ENCODE measurements around the gene AKR1E2. TPM values are rescaled to one million over a fixed set of nuclear protein-coding genes. Genes with fewer than 3 reads are reported as not detected.
A peak's percentile ranks its signal among the peaks of the same experiment; 100 is the strongest.

Gene AKR1E2
- total RNA-seq, 1 donor from 2014 or later = 5.9 TPM

GRCh38 chr10:4834898-4835405, 8.9 kb downstream of the AKR1E2 start:
- H3K27ac ChIP-seq (replicated peaks) = no peak overlapping the region
- intact Hi-C loops (cut with micrococcal nuclease) = no loop called here
- no peak overlapping the region for H3K4me3 ChIP-seq
- H3K4me1 ChIP-seq = peaks cover 13% of the 10 kb centered on the region
- H3K9me3 ChIP-seq (replicated peaks) = no peaks in the 10 kb centered on the region
- peaks cover 63% of the 10 kb centered on the region for H3K36me3 ChIP-seq
- TF ChIP-seq CTCF (IDR thresholded peaks at IDR 0.05; ENCODE audit: borderline replicate concordance) = no peak
- H3K27me3 ChIP-seq (ENCODE audit: low read depth) = no peaks in the 10 kb centered on the region
- no peak for DNase-seq

GRCh38 chr10:4835494-4835918, 9.5 kb downstream of the AKR1E2 start:
- Histone ChIP-seq H3K27ac (replicated peaks) (no peak overlapping the region), H3K9me3 (replicated peaks) (no peaks in the 10 kb centered on the region), H3K4me3 (no peak overlapping the region), H3K4me1 (peaks cover 13% of the 10 kb centered on the region), H3K27me3 (ENCODE audit: low read depth) (no peaks in the 10 kb centered on the region), H3K36me3 (peaks cover 62% of the 10 kb centered on the region)
- intact Hi-C loops (cut with micrococcal nuclease) = no loop called here
- no peak for TF ChIP-seq CTCF (IDR thresholded peaks at IDR 0.05; ENCODE audit: borderline replicate concordance)
- DNase-seq = no peak

- H3K27ac ChIP-seq (replicated peaks) = no peak overlapping the region
- no peak overlapping the region for H3K4me3 ChIP-seq
- no peaks in the 10 kb centered on the region for H3K27me3 ChIP-seq (ENCODE audit: low read depth)
- peaks cover 60% of the 10 kb centered on the region for H3K36me3 ChIP-seq
- H3K4me1 ChIP-seq = peaks cover 13% of the 10 kb centered on the region
- no peak for DNase-seq
- TF ChIP-seq CTCF (IDR thresholded peaks at IDR 0.05; ENCODE audit: borderline replicate concordance) = no peak
- H3K9me3 ChIP-seq (replicated peaks) = no peaks in the 10 kb centered on the region
- intact Hi-C loops (cut with micrococcal nuclease) = no loop called here
Observed at GRCh38 chr10:4836416-4836969, 10.5 kb downstream of the AKR1E2 start.

- Histone ChIP-seq H3K9me3 (replicated peaks) (no peaks in the 10 kb centered on the region), H3K4me3 (no peak overlapping the region), H3K27ac (replicated peaks) (peak overlapping the region; percentile 64), H3K4me1 (peaks cover 13% of the 10 kb centered on the region), H3K36me3 (peaks cover 61% of the 10 kb centered on the region), H3K27me3 (ENCODE audit: low read depth) (no peaks in the 10 kb centered on the region)
- DNase-seq = no peak
- intact Hi-C loops (cut with micrococcal nuclease) = no loop called here
- no peak for TF ChIP-seq CTCF (IDR thresholded peaks at IDR 0.05; ENCODE audit: borderline replicate concordance)
Observed at GRCh38 chr10:4837551-4837950, 11.5 kb downstream of the AKR1E2 start.

GRCh38 chr10:4838743-4839142, 12.7 kb downstream of the AKR1E2 start:
- Histone ChIP-seq H3K9me3 (replicated peaks) (no peaks in the 10 kb centered on the region), H3K4me1 (peaks cover 13% of the 10 kb centered on the region), H3K36me3 (peaks cover 65% of the 10 kb centered on the region), H3K4me3 (no peak overlapping the region), H3K27ac (replicated peaks) (peak overlapping the region; percentile 64), H3K27me3 (ENCODE audit: low read depth) (no peaks in the 10 kb centered on the region)
- DNase-seq = no peak
- TF ChIP-seq CTCF (IDR thresholded peaks at IDR 0.05; ENCODE audit: borderline replicate concordance) = no peak
- intact Hi-C loops (cut with micrococcal nuclease) = no loop called here
